ENCODE data around the gene DLGAP4.
"Not testable (repeated sequence)": the region's sequence is repeated elsewhere in the genome, so short reads cannot be mapped to it uniquely, and the experiment has no call there.

DNA sequence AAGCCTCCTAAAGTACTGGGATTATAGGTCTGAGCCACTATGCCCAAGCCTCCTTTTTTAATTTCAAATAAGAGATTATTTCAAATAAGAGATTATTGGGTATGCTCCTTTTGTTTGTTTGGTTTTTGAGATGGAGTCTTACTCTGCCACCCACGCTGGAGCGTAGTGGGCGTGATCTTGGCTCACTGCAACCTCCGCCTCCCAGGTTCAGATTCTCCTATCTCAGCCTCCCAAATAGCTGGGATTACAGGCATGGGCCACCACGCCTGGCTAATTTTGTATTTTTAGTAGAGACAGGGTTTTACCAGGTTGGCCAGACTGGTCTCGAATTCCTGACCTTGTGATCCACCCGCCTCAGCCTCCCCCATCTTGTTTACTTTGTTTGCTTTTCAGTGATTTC is 216.3 kb downstream of the DLGAP4 start:
- not testable (repeated sequence) for TF ChIP-seq EZH2 (IDR thresholded peaks at IDR 0.05; ENCODE audit: borderline replicate concordance, low read depth, low read length, poor library complexity, severe bottlenecking)
- TF ChIP-seq, protein P1, sequence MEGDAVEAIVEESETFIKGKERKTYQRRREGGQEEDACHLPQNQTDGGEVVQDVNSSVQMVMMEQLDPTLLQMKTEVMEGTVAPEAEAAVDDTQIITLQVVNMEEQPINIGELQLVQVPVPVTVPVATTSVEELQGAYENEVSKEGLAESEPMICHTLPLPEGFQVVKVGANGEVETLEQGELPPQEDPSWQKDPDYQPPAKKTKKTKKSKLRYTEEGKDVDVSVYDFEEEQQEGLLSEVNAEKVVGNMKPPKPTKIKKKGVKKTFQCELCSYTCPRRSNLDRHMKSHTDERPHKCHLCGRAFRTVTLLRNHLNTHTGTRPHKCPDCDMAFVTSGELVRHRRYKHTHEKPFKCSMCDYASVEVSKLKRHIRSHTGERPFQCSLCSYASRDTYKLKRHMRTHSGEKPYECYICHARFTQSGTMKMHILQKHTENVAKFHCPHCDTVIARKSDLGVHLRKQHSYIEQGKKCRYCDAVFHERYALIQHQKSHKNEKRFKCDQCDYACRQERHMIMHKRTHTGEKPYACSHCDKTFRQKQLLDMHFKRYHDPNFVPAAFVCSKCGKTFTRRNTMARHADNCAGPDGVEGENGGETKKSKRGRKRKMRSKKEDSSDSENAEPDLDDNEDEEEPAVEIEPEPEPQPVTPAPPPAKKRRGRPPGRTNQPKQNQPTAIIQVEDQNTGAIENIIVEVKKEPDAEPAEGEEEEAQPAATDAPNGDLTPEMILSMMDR (conservative IDR thresholded peaks at IDR 0.05; ENCODE audit: low read depth, low read length), result not testable (repeated sequence)

All from A673 (cell line).